Lung (tissue), 12 donors: ENCODE results near the gene STEAP4. TPM values are rescaled to one million over a fixed set of nuclear protein-coding genes. Genes with fewer than 3 reads are reported as not detected.

Experiments
- ATAC-seq: fragments of 200-7000 bp; cut with Tn5 transposase; one replicate; pipeline ENCODE4 v1.9.1; 2020; ENCODE audit warnings: moderate number of reproducible peaks; ENCODE audit not compliant: insufficient read depth, low FRiP score
- DNase-seq, 3 donors: peaks; one replicate each; pipeline ENCODE4 v3.0.0-alpha.2; 2013 to 2017
- H3K27ac ChIP-seq, 2 donors: one replicate each; pipeline ENCODE4 v1.5.1; 2013; ENCODE audit warnings: mild to moderate bottlenecking in 2 of 2, moderate library complexity in 2 of 2, control low read depth in 1 of 2, inconsistent platforms in 1 of 2, low read depth in 1 of 2, low read length in 1 of 2
- H3K27me3 ChIP-seq, 3 donors: one replicate each; pipeline ENCODE4 v1.5.1; 2013; ENCODE audit warnings: low read length in 2 of 3; ENCODE audit not compliant: control insufficient read depth in 3 of 3, insufficient read depth in 3 of 3
- H3K36me3 ChIP-seq, 4 donors: one replicate each; pipeline ENCODE4 v1.5.1; 2013; ENCODE audit warnings: low read length in 4 of 4, mild to moderate bottlenecking in 1 of 4, moderate library complexity in 1 of 4; ENCODE audit not compliant: control insufficient read depth in 4 of 4, insufficient read depth in 4 of 4
- H3K4me1 ChIP-seq, 5 donors: one replicate each; pipeline ENCODE4 v1.5.1; 2013; ENCODE audit warnings: low read length in 5 of 5, mild to moderate bottlenecking in 2 of 5, moderate library complexity in 1 of 5; ENCODE audit not compliant: control insufficient read depth in 5 of 5, insufficient read depth in 5 of 5
- H3K4me3 ChIP-seq: one replicate; pipeline ENCODE4 v1.5.1; 2013; ENCODE audit warnings: mild to moderate bottlenecking, control low read depth, moderate library complexity
- H3K9ac ChIP-seq, 2 donors: one replicate each; pipeline ENCODE4 v1.5.1; 2013; ENCODE audit warnings: low read length in 2 of 2, control low read depth in 1 of 2; ENCODE audit not compliant: insufficient read depth in 1 of 2
- H3K9me3 ChIP-seq, 4 donors: one replicate each; pipeline ENCODE4 v1.5.1; 2013; ENCODE audit warnings: low read length in 3 of 4, mild to moderate bottlenecking in 1 of 4, moderate library complexity in 1 of 4; ENCODE audit not compliant: control insufficient read depth in 4 of 4, insufficient read depth in 3 of 4
- CTCF ChIP-seq: IDR thresholded peaks from 2 replicates; pipeline ENCODE4 v1.5.1; 2012; ENCODE audit warnings: mild to moderate bottlenecking; ENCODE audit errors: control extremely low read depth, extremely low read depth
- WGBS, 2 donors: extraction: QIAGEN DNeasy Blood & Tissue Kit; methylation state at CpG; one replicate each; pipeline ENCODE4 v1.1.7; 2013; 5-methylcytosine and 5-hydroxymethylcytosine counted together
- polyA plus RNA-seq, 2 donors: library from polyadenylated mRNA; stranded (reverse); fragments of 200-250 nt; gene quantifications; one replicate each; pipeline ENCODE4 v1.2.1, GENCODE V29; 2013
- total RNA-seq, 2 donors: library from RNA; depleted of rRNA in 1 of 2; stranded (reverse); fragments of >200 nt in 1 of 2; gene quantifications; one replicate each; pipeline ENCODE4 v1.2.1, GENCODE V29; 2014 to 2021
- donor health status: control.
- donor health status: control.
- donor health status: Bipolar disorder and iron deficiency.
- donor health status: healthy.
- donor health status: DM: yes; HTN: yes; CAD: no.

The STEAP4 gene
- total and polyA plus RNA-seq, 4 donors, result 17.1 to 108 (median 58.8) TPM

GRCh38 chr7:88291398-88292173, 15.1 kb downstream of the STEAP4 start:
- no peak overlapping the region for H3K4me3 ChIP-seq
- no peak overlapping the region for H3K9ac ChIP-seq
- H3K9me3 ChIP-seq, result peaks cover 0 to 3% (median 0%) of the 10 kb centered on the region in 4 donors
- H3K4me1 ChIP-seq, result peaks cover 0 to 4% (median 0%) of the 10 kb centered on the region in 5 donors
- DNase-seq, result peak in 2 of 3 donors; percentile 11 to 49
- no peak for TF ChIP-seq CTCF
- peaks cover 0 to 3% (median 1%) of the 10 kb centered on the region in 4 donors for H3K36me3 ChIP-seq
- WGBS, 2 donors, result 68 to 81% methylated on average over 11 of the region's 11 CpGs
- peak; percentile 63 for ATAC-seq
- H3K27ac ChIP-seq, result peak overlapping the region in 1 of 2 donors; percentile 58
- no peaks in the 10 kb centered on the region for H3K27me3 ChIP-seq

GRCh38 chr7:88290491-88290890, 16.2 kb downstream of the STEAP4 start:
- H3K4me1 ChIP-seq, result peaks cover 0 to 4% (median 0%) of the 10 kb centered on the region in 5 donors
- H3K9ac ChIP-seq, result no peak overlapping the region
- peaks cover 0 to 3% (median 0%) of the 10 kb centered on the region in 4 donors for H3K9me3 ChIP-seq
- H3K36me3 ChIP-seq, result peaks cover 0 to 3% (median 1%) of the 10 kb centered on the region in 4 donors
- DNase-seq (no peak), ATAC-seq (no peak)
- no peak for TF ChIP-seq CTCF
- no peak overlapping the region for H3K4me3 ChIP-seq
- no peak overlapping the region for H3K27ac ChIP-seq
- WGBS, 2 donors, result 88 to 91% methylated on average over 4 of the region's 4 CpGs
- no peaks in the 10 kb centered on the region for H3K27me3 ChIP-seq

- H3K36me3 ChIP-seq, result peaks cover 0 to 3% (median 1%) of the 10 kb centered on the region in 4 donors
- DNase-seq, result no peak
- no peak overlapping the region for H3K9ac ChIP-seq
- 60 to 79% methylated on average over 2 of the region's 2 CpGs for WGBS, 2 donors
- TF ChIP-seq CTCF, result no peak
- H3K27ac ChIP-seq, result no peak overlapping the region
- ATAC-seq, result no peak
- H3K4me3 ChIP-seq, result no peak overlapping the region
- peaks cover 0 to 3% (median 0%) of the 10 kb centered on the region in 4 donors for H3K9me3 ChIP-seq
- H3K4me1 ChIP-seq, result peaks cover 0 to 4% (median 0%) of the 10 kb centered on the region in 5 donors
- H3K27me3 ChIP-seq, result no peaks in the 10 kb centered on the region
These were observed 17.1 kb downstream of the STEAP4 start for GRCh38 chr7:88289564-88290025.
